ENCODE measurements around the gene REXO1. TPM values are rescaled to one million over a fixed set of nuclear protein-coding genes. Genes with fewer than 3 reads are reported as not detected.
A peak's percentile ranks its signal among the peaks of the same experiment; 100 is the strongest.

REXO1 gene
- total and polyA plus RNA-seq, 9 of the 15 experiments (the other 6 are each of a cell fraction or from before 2014, with no cell fraction given), result 0.04 to 63.3 (median 15.8) TPM

DNA sequence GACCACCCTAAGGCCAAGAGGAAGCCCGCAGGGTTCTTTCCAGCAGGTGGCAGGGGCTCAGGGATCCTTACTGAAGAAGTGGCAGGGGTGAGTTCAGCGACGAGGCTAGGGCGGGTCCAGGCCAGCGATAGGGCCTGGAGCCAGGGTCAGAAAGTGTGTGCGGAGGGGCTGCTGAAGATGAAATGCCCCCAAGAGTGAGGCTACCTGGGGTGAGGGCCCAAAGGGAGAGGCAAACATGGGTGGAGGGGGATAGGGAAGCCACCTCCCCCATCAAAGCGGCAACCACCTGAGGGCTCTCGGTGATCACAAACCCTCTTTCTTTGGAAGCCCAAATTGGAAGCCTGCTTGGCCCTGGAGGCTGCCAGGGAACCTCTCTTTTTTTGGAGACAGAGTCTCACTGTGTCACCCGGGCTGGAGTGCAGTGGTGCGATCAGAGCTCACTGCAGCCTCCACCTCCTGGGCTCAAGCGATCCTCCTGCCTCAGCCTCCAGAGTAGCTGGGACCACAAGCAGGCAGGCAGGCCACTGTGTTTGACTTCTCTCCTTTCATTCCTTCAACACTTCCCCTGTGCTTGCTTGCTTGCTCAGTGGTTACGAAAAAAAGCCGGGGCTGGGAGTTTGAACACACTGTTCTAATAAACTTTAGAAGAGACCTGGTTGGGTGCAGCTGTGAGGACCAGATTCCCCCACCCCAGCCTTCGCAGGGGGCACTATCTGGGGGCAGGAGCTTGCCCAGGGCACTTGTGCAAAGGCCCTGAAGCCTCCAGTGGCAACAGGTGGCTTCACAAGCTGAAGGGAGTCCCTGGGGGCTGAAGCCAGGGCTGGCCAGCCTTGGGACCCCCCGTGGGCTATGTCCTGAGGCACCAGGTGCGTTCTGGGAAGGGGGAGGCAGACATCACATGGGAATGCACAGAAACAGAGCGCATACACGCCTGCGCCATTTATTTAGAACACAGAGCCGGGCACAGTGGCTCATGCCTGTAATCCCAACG is 34.8 kb downstream of the REXO1 start (continued):
- no peak for TF ChIP-seq ELF4 (CRISPR knock-in tag; IDR thresholded peaks at IDR 0.05)
- TF ChIP-seq, protein P1, sequence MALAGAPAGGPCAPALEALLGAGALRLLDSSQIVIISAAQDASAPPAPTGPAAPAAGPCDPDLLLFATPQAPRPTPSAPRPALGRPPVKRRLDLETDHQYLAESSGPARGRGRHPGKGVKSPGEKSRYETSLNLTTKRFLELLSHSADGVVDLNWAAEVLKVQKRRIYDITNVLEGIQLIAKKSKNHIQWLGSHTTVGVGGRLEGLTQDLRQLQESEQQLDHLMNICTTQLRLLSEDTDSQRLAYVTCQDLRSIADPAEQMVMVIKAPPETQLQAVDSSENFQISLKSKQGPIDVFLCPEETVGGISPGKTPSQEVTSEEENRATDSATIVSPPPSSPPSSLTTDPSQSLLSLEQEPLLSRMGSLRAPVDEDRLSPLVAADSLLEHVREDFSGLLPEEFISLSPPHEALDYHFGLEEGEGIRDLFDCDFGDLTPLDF (CRISPR knock-in tag; IDR thresholded peaks at IDR 0.05), result no peak
- peak; percentile 90; the same call in 1 of the 2 replicates for TF ChIP-seq ZNF764 (CRISPR knock-in tag; IDR thresholded peaks at IDR 0.05; ENCODE audit: low read depth)
- 0 out of 2 replicates have a peak, but pooled peaks have one; percentile 8 for TF ChIP-seq POLR2AphosphoS2 (IDR thresholded peaks at IDR 0.05; ENCODE audit: low read length)
- TF ChIP-seq MIER1 (IDR thresholded peaks at IDR 0.05; ENCODE audit: low read depth), result no peak
- TF ChIP-seq, protein P2, sequence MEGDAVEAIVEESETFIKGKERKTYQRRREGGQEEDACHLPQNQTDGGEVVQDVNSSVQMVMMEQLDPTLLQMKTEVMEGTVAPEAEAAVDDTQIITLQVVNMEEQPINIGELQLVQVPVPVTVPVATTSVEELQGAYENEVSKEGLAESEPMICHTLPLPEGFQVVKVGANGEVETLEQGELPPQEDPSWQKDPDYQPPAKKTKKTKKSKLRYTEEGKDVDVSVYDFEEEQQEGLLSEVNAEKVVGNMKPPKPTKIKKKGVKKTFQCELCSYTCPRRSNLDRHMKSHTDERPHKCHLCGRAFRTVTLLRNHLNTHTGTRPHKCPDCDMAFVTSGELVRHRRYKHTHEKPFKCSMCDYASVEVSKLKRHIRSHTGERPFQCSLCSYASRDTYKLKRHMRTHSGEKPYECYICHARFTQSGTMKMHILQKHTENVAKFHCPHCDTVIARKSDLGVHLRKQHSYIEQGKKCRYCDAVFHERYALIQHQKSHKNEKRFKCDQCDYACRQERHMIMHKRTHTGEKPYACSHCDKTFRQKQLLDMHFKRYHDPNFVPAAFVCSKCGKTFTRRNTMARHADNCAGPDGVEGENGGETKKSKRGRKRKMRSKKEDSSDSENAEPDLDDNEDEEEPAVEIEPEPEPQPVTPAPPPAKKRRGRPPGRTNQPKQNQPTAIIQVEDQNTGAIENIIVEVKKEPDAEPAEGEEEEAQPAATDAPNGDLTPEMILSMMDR (IDR thresholded peaks at IDR 0.05 in 2 of 3, conservative IDR thresholded peaks at IDR 0.05 in 1 of 3; ENCODE audit: insufficient read depth in 2 of 3, low read depth in 1 of 3, low read length in 3 of 3), result peak in 1 of 3 experiments; percentile 0; a peak in 1 of 6 replicates
- TF ChIP-seq, protein P3, sequence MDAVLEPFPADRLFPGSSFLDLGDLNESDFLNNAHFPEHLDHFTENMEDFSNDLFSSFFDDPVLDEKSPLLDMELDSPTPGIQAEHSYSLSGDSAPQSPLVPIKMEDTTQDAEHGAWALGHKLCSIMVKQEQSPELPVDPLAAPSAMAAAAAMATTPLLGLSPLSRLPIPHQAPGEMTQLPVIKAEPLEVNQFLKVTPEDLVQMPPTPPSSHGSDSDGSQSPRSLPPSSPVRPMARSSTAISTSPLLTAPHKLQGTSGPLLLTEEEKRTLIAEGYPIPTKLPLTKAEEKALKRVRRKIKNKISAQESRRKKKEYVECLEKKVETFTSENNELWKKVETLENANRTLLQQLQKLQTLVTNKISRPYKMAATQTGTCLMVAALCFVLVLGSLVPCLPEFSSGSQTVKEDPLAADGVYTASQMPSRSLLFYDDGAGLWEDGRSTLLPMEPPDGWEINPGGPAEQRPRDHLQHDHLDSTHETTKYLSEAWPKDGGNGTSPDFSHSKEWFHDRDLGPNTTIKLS (IDR thresholded peaks at IDR 0.05; ENCODE audit: borderline replicate concordance, low read depth), result 0 out of 2 replicates have a peak, but pooled peaks have one; percentile 17
- TF ChIP-seq, protein P4, sequence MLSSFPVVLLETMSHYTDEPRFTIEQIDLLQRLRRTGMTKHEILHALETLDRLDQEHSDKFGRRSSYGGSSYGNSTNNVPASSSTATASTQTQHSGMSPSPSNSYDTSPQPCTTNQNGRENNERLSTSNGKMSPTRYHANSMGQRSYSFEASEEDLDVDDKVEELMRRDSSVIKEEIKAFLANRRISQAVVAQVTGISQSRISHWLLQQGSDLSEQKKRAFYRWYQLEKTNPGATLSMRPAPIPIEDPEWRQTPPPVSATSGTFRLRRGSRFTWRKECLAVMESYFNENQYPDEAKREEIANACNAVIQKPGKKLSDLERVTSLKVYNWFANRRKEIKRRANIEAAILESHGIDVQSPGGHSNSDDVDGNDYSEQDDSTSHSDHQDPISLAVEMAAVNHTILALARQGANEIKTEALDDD (IDR thresholded peaks at IDR 0.05), result no peak
- peak; percentile 18; the same call in 1 of the 2 replicates for TF ChIP-seq POLR2AphosphoS5 (IDR thresholded peaks at IDR 0.05; ENCODE audit: control insufficient read depth, insufficient read depth, low read depth, low read length)
- 0 out of 4 replicates have a peak, but pooled peaks of 1 of the 2 experiments have one; percentile 2 for TF ChIP-seq FOXA3 (CRISPR knock-in tag; conservative IDR thresholded peaks at IDR 0.05 in 1 of 2, IDR thresholded peaks at IDR 0.05 in 1 of 2)
- TF ChIP-seq GABPB1 (CRISPR knock-in tag; IDR thresholded peaks at IDR 0.05), result no peak
- TF ChIP-seq CEBPG (CRISPR knock-in tag; IDR thresholded peaks at IDR 0.05), result 0 out of 2 replicates have a peak, but pooled peaks have one; percentile 9
- no peak for TF ChIP-seq CEBPG (tag; conservative IDR thresholded peaks at IDR 0.05 in 1 of 2, IDR thresholded peaks at IDR 0.05 in 1 of 2)
- no peak for TF ChIP-seq POLR3A (IDR thresholded peaks at IDR 0.05; ENCODE audit: borderline replicate concordance, extremely low read depth, insufficient read depth, insufficient read length)

Measured in K562 (cell line).